CD4-positive, alpha-beta T cell (primary cell): ENCODE results near the gene SYT17. TPM values are rescaled to one million over a fixed set of nuclear protein-coding genes. Genes with fewer than 3 reads are reported as not detected.

Source experiments
- ATAC-seq: fragments of 200-7000 bp; cut with Tn5 transposase; one replicate; pipeline ENCODE4 v1.10.0; 2022; ENCODE audit warnings: mild to moderate bottlenecking; ENCODE audit not compliant: poor library complexity
- CTCF ChIA-PET: fragments of 350-600 bp; sonication (Branson Sonifier 250); formaldehyde crosslinking; loops from one replicate; lab custom pipeline; 2021; ENCODE audit warnings: antibody characterized with exemption, inconsistent platforms; lab: Charles Lee
- POLR2A ChIA-PET: fragments of 350-600 bp; sonication (Branson Sonifier 250); formaldehyde crosslinking; loops from one replicate; lab custom pipeline; 2021; ENCODE audit warnings: antibody characterized with exemption, inconsistent platforms; lab: Charles Lee
- DNase-seq, 14 experiments: peaks; one replicate each; pipeline ENCODE4 v3.0.0-alpha.2; 2013 to 2020; ENCODE audit warnings: mixed read lengths in 2 of 14
- H3K27ac ChIP-seq, 2 donors: one replicate each; pipeline versions ENCODE4 v1.5.1 to v1.7.0; 2013; ENCODE audit warnings: low read length in 2 of 2, low read depth in 1 of 2, mild to moderate bottlenecking in 1 of 2
- H3K27me3 ChIP-seq, 2 experiments: 1 replicate in 1 of 2; 2 replicates in 1 of 2; pipeline versions ENCODE4 v1.6.1 to v1.7.0; 2013; ENCODE audit warnings: low read length in 2 of 2, control low read depth in 1 of 2, mild to moderate bottlenecking in 1 of 2, moderate library complexity in 1 of 2; ENCODE audit not compliant: insufficient read depth in 2 of 2, control insufficient read depth in 1 of 2
- H3K36me3 ChIP-seq: one replicate; pipeline ENCODE4 v1.6.1; 2013; ENCODE audit warnings: low read length, control low read depth; ENCODE audit not compliant: insufficient read depth
- H3K4me1 ChIP-seq: one replicate; pipeline ENCODE4 v1.6.1; 2013; ENCODE audit warnings: low read length, control low read depth; ENCODE audit not compliant: insufficient read depth
- H3K4me3 ChIP-seq: one replicate; pipeline ENCODE4 v1.5.1; 2013; ENCODE audit warnings: mild to moderate bottlenecking, low read length, moderate library complexity
- H3K9me3 ChIP-seq, 2 experiments: 1 replicate in 1 of 2; 2 replicates in 1 of 2; pipeline versions ENCODE4 v1.6.1 to v1.7.0; 2013; ENCODE audit warnings: low read length in 2 of 2, mild to moderate bottlenecking in 2 of 2, control low read depth in 1 of 2, moderate library complexity in 1 of 2; ENCODE audit not compliant: control insufficient read depth in 1 of 2, insufficient read depth in 1 of 2
- H3K27ac Mint-ChIP-seq: one replicate; pipeline ENCODE4 v1.8.0; 2020; ENCODE audit warnings: mixed read lengths
- H3K27me3 Mint-ChIP-seq: one replicate; pipeline ENCODE4 v1.8.0; 2021; ENCODE audit warnings: mixed read lengths
- H3K36me3 Mint-ChIP-seq: one replicate; pipeline ENCODE4 v1.8.0; 2021; ENCODE audit warnings: low read depth, mixed read lengths
- H3K4me1 Mint-ChIP-seq: one replicate; pipeline ENCODE4 v1.8.0; 2021; ENCODE audit warnings: low read depth, mixed read lengths
- H3K4me3 Mint-ChIP-seq: one replicate; pipeline ENCODE4 v1.8.0; 2020; ENCODE audit warnings: mild to moderate bottlenecking, mixed read lengths
- H3K9me3 Mint-ChIP-seq: one replicate; pipeline ENCODE4 v1.8.0; 2020; ENCODE audit warnings: mixed read lengths
- intact Hi-C, 2 experiments: fragments of 100-400 bp; cut with DNase I in 1 of 2; cut with micrococcal nuclease in 1 of 2; formaldehyde crosslinking; loops; one replicate each; pipeline versions ENCODE4 v1.15.1 to v1.9.0; 2023 to 2025; cut with DNase I, micrococcal nuclease
- total RNA-seq, 174 experiments: library from RNA in 2 of 174; stranded (reverse) in 2 of 174; gene quantifications; one replicate each; pipeline ENCODE4 v1.2.3 and lab custom pipeline; 2021 to 2026
- TF ChIP-seq, protein P1 (sequence below): fragments of 200-600 bp; IDR thresholded peaks from one replicate; pipeline ENCODE4 v1.8.0; 2022; ENCODE audit warnings: antibody characterized with exemption, mild to moderate bottlenecking

The SYT17 gene
- total RNA-seq, 2 experiments from 2014 or later, result not detected

DNA sequence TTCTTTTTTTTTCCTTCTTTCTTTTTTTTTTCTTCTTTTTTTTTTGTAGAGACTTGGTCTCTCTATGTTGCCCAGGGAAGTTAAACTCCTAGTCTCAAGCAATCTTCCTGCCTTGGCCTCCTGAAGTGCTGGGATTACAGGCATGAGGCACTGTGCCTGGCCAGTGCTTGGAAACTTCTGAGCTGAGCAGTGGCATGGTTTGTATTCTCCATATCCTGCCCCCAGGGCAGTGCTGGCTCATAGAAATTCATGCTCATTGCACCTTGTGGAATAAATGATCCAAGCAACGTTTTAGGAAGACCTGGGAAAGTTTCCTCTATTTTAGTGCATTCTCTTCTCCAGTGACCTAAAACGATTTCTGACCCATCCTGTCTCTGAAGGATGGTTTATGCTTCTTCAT, 16.7 kb upstream of the SYT17 start:
- intact Hi-C loops, result no loop called here
- H3K4me3 ChIP-seq, result no peak overlapping the region
- no peak overlapping the region for H3K4me3 Mint-ChIP-seq
- DNase-seq (no peak), ATAC-seq (no peak)
- ChIA-PET POLR2A (no interaction called here), CTCF (no interaction called here)
- no peaks in the 10 kb centered on the region for H3K4me1 ChIP-seq
- no peak overlapping the region for H3K27ac Mint-ChIP-seq
- H3K27me3 ChIP-seq, result peaks cover 0 to 10% of the 10 kb centered on the region in 2 experiments
- H3K27me3 Mint-ChIP-seq, result peaks cover 35% of the 10 kb centered on the region
- H3K9me3 Mint-ChIP-seq, result peaks cover 5% of the 10 kb centered on the region
- H3K36me3 Mint-ChIP-seq, result no peaks in the 10 kb centered on the region
- TF ChIP-seq, protein P1, sequence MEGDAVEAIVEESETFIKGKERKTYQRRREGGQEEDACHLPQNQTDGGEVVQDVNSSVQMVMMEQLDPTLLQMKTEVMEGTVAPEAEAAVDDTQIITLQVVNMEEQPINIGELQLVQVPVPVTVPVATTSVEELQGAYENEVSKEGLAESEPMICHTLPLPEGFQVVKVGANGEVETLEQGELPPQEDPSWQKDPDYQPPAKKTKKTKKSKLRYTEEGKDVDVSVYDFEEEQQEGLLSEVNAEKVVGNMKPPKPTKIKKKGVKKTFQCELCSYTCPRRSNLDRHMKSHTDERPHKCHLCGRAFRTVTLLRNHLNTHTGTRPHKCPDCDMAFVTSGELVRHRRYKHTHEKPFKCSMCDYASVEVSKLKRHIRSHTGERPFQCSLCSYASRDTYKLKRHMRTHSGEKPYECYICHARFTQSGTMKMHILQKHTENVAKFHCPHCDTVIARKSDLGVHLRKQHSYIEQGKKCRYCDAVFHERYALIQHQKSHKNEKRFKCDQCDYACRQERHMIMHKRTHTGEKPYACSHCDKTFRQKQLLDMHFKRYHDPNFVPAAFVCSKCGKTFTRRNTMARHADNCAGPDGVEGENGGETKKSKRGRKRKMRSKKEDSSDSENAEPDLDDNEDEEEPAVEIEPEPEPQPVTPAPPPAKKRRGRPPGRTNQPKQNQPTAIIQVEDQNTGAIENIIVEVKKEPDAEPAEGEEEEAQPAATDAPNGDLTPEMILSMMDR, result no peak
- H3K9me3 ChIP-seq, result peaks cover under 1 to 6% of the 10 kb centered on the region in 2 experiments
- no peaks in the 10 kb centered on the region for H3K36me3 ChIP-seq
- H3K4me1 Mint-ChIP-seq, result no peaks in the 10 kb centered on the region
- no peak overlapping the region for H3K27ac ChIP-seq

DNA sequence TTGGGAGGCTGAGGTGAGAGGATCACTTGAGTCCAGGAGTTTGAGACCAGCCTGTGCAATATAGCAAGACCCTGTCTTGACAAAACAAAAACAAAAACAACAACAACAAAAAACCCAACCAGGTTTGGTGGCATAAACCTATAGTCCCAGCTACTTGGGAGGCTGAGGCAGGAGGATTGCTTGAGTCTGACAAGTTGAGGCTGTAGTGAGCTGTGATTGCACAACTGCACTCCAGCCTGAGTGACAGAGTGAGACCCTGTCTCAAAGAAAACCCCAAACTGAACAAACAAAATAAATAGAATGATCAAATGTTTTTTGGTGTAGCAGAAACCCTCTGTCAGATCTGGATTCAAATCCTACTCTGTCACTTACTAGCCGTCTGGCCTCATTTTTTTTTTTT, 16.0 kb upstream of the SYT17 start:
- intact Hi-C loops, result no loop called here
- Mint-ChIP-seq H3K9me3 (peaks cover 5% of the 10 kb centered on the region), H3K4me1 (no peaks in the 10 kb centered on the region), H3K36me3 (no peaks in the 10 kb centered on the region), H3K27me3 (peaks cover 39% of the 10 kb centered on the region), H3K4me3 (no peak overlapping the region), H3K27ac (no peak overlapping the region)
- H3K4me1 ChIP-seq, result no peaks in the 10 kb centered on the region
- ChIA-PET POLR2A (no interaction called here), CTCF (no interaction called here)
- no peak for DNase-seq
- H3K9me3 ChIP-seq, result peaks cover 0 to 6% of the 10 kb centered on the region in 2 experiments
- TF ChIP-seq, protein P1, result no peak
- ATAC-seq, result no peak
- H3K27me3 ChIP-seq, result peaks cover 0 to 10% of the 10 kb centered on the region in 2 experiments
- H3K36me3 ChIP-seq, result no peaks in the 10 kb centered on the region
- H3K4me3 ChIP-seq, result no peak overlapping the region
- H3K27ac ChIP-seq, result no peak overlapping the region

DNA sequence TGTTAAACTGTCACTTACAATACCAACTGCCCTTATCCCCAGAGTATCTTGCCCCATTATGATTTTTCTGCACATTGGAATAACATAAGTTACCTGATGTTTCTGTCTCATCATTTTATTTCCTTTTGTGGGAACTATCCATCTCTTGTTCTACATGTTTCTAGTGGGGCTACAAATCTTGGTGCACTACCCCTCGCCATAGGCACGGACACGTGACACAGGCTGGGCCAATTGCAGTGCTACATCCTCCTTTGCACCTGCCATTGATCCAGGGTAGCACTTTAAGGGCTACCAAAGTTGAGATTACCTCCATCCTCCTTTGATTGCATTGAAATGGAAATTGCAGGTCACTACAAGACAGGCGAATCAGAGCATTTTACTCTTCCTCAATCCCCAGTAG, 14.2 kb upstream of the SYT17 start:
- TF ChIP-seq, protein P1, result no peak
- ATAC-seq, result no peak
- POLR2A ChIA-PET, result no interaction called here

More for the DNA sequence above, 14.2 kb upstream of the SYT17 start:
- no peak overlapping the region for H3K27ac Mint-ChIP-seq
- no peak overlapping the region for H3K4me3 Mint-ChIP-seq
- Histone ChIP-seq H3K4me3 (no peak overlapping the region), H3K27me3 (peaks cover 0 to 3% of the 10 kb centered on the region in 2 experiments), H3K9me3 (no peaks in the 10 kb centered on the region), H3K4me1 (no peaks in the 10 kb centered on the region), H3K36me3 (no peaks in the 10 kb centered on the region), H3K27ac (no peak overlapping the region)
- no peaks in the 10 kb centered on the region for H3K36me3 Mint-ChIP-seq
- peaks cover 30% of the 10 kb centered on the region for H3K27me3 Mint-ChIP-seq
- no peaks in the 10 kb centered on the region for H3K4me1 Mint-ChIP-seq
- intact Hi-C loops, result no loop called here
- CTCF ChIA-PET, result no interaction called here
- peaks cover 2% of the 10 kb centered on the region for H3K9me3 Mint-ChIP-seq
- no peak for DNase-seq
